ENCODE measurements around the gene FKRP. TPM values are rescaled to one million over a fixed set of nuclear protein-coding genes. Genes with fewer than 3 reads are reported as not detected.
A peak's percentile ranks its signal among the peaks of the same experiment; 100 is the strongest.

FKRP gene
- total RNA-seq, 6 experiments from 2014 or later: 31.4 to 36.8 (median 33.2) TPM

- Mint-ChIP-seq H3K27me3 (ENCODE audit: insufficient read depth) (peaks cover 4% of the 10 kb centered on the region; the same call in 1 of the 2 replicates), H3K27ac (peak overlapping the region; percentile 46; the same call in 1 of the 2 replicates), H3K9me3 (no peaks in the 10 kb centered on the region), H3K4me3 (no peak overlapping the region), H3K4me1 (ENCODE audit: low read depth) (peaks cover 26% of the 10 kb centered on the region), H3K36me3 (ENCODE audit: low read depth) (peaks cover 24% of the 10 kb centered on the region)
- no peak for DNase-seq
- TF ChIP-seq, protein P1, sequence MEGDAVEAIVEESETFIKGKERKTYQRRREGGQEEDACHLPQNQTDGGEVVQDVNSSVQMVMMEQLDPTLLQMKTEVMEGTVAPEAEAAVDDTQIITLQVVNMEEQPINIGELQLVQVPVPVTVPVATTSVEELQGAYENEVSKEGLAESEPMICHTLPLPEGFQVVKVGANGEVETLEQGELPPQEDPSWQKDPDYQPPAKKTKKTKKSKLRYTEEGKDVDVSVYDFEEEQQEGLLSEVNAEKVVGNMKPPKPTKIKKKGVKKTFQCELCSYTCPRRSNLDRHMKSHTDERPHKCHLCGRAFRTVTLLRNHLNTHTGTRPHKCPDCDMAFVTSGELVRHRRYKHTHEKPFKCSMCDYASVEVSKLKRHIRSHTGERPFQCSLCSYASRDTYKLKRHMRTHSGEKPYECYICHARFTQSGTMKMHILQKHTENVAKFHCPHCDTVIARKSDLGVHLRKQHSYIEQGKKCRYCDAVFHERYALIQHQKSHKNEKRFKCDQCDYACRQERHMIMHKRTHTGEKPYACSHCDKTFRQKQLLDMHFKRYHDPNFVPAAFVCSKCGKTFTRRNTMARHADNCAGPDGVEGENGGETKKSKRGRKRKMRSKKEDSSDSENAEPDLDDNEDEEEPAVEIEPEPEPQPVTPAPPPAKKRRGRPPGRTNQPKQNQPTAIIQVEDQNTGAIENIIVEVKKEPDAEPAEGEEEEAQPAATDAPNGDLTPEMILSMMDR (IDR thresholded peaks at IDR 0.05): no peak
Observed at GRCh38 chr19:46727757-46728156, 18.1 kb upstream of the FKRP start.

GRCh38 chr19:46728208-46728607 is 17.6 kb upstream of the FKRP start:
- DNase-seq: no peak
- Mint-ChIP-seq H3K27me3 (ENCODE audit: insufficient read depth) (peaks cover 4% of the 10 kb centered on the region; the same call in 1 of the 2 replicates), H3K4me3 (no peak overlapping the region), H3K9me3 (no peaks in the 10 kb centered on the region), H3K36me3 (ENCODE audit: low read depth) (peaks cover 26% of the 10 kb centered on the region), H3K4me1 (ENCODE audit: low read depth) (peaks cover 28% of the 10 kb centered on the region), H3K27ac (no peak overlapping the region)
- TF ChIP-seq, protein P1 (IDR thresholded peaks at IDR 0.05): no peak

DNA sequence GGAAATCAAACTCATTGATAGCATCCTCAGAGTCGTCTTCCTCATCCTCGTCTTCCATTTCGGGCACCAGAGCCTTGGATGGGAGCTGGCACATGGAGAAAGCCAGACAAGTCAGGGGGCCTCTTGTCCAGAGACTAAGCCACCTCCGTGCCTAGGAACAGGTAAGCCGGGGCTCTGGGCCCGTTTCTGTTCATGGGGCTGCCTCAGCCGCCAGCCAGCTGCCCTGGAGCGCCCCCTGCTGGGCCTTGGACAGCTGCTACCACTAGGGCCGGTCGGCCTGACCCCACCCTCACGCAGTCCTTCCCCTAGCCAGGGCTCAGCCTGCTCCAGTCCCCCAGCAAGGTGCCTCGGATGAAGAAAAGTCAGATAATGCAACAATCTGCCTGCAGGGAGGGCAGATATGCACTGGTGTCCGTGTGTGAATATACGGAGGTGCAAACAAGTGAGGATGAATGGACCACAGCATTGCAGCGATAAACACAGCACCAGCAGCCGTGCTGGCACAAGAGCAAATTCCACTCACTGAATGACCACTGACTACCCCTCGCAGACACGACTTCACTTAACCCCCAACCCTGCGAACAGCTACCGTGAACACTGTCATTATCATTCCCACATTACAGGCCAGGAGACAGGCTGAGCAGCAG is 17.0 kb upstream of the FKRP start:
- Mint-ChIP-seq H3K9me3 (no peaks in the 10 kb centered on the region), H3K4me3 (no peak overlapping the region), H3K27me3 (ENCODE audit: insufficient read depth) (peaks cover 4% of the 10 kb centered on the region; the same call in 1 of the 2 replicates), H3K4me1 (ENCODE audit: low read depth) (peaks cover 34% of the 10 kb centered on the region), H3K36me3 (ENCODE audit: low read depth) (peaks cover 32% of the 10 kb centered on the region), H3K27ac (peak overlapping the region; percentile 21)
- TF ChIP-seq, protein P1 (IDR thresholded peaks at IDR 0.05): peak; percentile 96
- DNase-seq: peak; percentile 23

GRCh38 chr19:46729696-46730095 is 16.2 kb upstream of the FKRP start:
- TF ChIP-seq, protein P1 (IDR thresholded peaks at IDR 0.05): no peak
- no peak for DNase-seq
- Mint-ChIP-seq H3K9me3 (no peaks in the 10 kb centered on the region), H3K27me3 (ENCODE audit: insufficient read depth) (peaks cover 4% of the 10 kb centered on the region; the same call in 1 of the 2 replicates), H3K4me1 (ENCODE audit: low read depth) (peaks cover 38% of the 10 kb centered on the region), H3K27ac (peak overlapping the region; percentile 88), H3K36me3 (ENCODE audit: low read depth) (peaks cover 38% of the 10 kb centered on the region), H3K4me3 (no peak overlapping the region)

DNA sequence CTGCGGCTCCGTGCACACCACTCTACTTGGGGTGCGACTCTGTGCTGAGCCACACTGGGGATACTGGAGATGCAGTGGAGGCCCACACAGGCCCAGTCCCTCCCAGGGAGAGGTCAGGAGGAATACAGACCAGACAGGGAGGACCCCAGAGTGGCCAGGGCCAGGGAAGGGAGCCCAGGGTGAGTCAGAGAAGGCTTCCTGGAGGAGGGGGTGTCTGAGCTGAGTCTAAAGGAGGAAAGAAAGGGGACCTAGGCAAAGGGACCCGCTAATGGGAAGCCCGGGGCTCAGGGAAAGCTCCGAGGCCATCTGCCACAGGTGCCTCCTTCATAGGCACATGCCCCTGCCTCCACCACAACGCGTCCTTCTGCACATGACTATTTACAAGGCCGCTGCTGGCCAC is 15.7 kb upstream of the FKRP start:
- Mint-ChIP-seq H3K9me3 (no peaks in the 10 kb centered on the region), H3K27me3 (ENCODE audit: insufficient read depth) (peaks cover 4% of the 10 kb centered on the region), H3K27ac (peak overlapping the region; percentile 88), H3K36me3 (ENCODE audit: low read depth) (peaks cover 38% of the 10 kb centered on the region), H3K4me3 (no peak overlapping the region), H3K4me1 (ENCODE audit: low read depth) (peaks cover 38% of the 10 kb centered on the region)
- TF ChIP-seq, protein P1 (IDR thresholded peaks at IDR 0.05): no peak
- DNase-seq: no peak

Measured in HFFc6 (cell line).